IPS-18a (cell line): ENCODE results near the gene YTHDF1.

ENCODE experiments used
- H3K27ac ChIP-seq: one replicate; pipeline ENCODE4 v1.5.1; 2013; ENCODE audit warnings: low read length
- H3K27me3 ChIP-seq: one replicate; pipeline ENCODE4 v1.6.1; 2013; ENCODE audit warnings: mild to moderate bottlenecking, low read length; ENCODE audit not compliant: control insufficient read depth, insufficient read depth
- H3K36me3 ChIP-seq: one replicate; pipeline ENCODE4 v1.6.1; 2013; ENCODE audit warnings: low read depth, low read length; ENCODE audit not compliant: control insufficient read depth
- H3K4me1 ChIP-seq: one replicate; pipeline ENCODE4 v1.6.1; 2013; ENCODE audit warnings: low read depth, low read length; ENCODE audit not compliant: control insufficient read depth
- H3K4me3 ChIP-seq: one replicate; pipeline ENCODE4 v1.5.1; 2013; ENCODE audit warnings: low read length
- H3K9ac ChIP-seq: one replicate; pipeline ENCODE4 v1.6.1; 2013; ENCODE audit warnings: mild to moderate bottlenecking, low read length, moderate library complexity
- H3K9me3 ChIP-seq: one replicate; pipeline ENCODE4 v1.6.1; 2013; ENCODE audit warnings: low read depth, low read length; ENCODE audit not compliant: control insufficient read depth

Gene YTHDF1

GRCh38 chr20:63234693-63235398 is 18.9 kb upstream of the YTHDF1 start:
- Histone ChIP-seq H3K9ac (no peak overlapping the region), H3K36me3 (no peaks in the 10 kb centered on the region), H3K27me3 (peaks cover 8% of the 10 kb centered on the region), H3K27ac (no peak overlapping the region), H3K9me3 (no peaks in the 10 kb centered on the region), H3K4me1 (peaks cover 13% of the 10 kb centered on the region), H3K4me3 (peak overlapping the region; percentile 32)

- peaks cover 21% of the 10 kb centered on the region for H3K4me1 ChIP-seq
- H3K9ac ChIP-seq: no peak overlapping the region
- H3K27me3 ChIP-seq: peaks cover 15% of the 10 kb centered on the region
- H3K4me3 ChIP-seq: no peak overlapping the region
- no peaks in the 10 kb centered on the region for H3K36me3 ChIP-seq
- no peaks in the 10 kb centered on the region for H3K9me3 ChIP-seq
- H3K27ac ChIP-seq: no peak overlapping the region
These were observed 18.0 kb upstream of the YTHDF1 start for GRCh38 chr20:63233924-63234323.

GRCh38 chr20:63233061-63233344 is 17.1 kb upstream of the YTHDF1 start:
- H3K4me1 ChIP-seq: peaks cover 26% of the 10 kb centered on the region
- no peaks in the 10 kb centered on the region for H3K9me3 ChIP-seq

GRCh38 chr20:63232235-63233060 is 16.5 kb upstream of the YTHDF1 start:
- Histone ChIP-seq H3K4me1 (peaks cover 26% of the 10 kb centered on the region), H3K27ac (no peak overlapping the region), H3K9me3 (no peaks in the 10 kb centered on the region), H3K4me3 (no peak overlapping the region), H3K27me3 (peaks cover 15% of the 10 kb centered on the region), H3K9ac (no peak overlapping the region), H3K36me3 (no peaks in the 10 kb centered on the region)

More at GRCh38 chr20:63233061-63233344, 17.1 kb upstream of the YTHDF1 start:
- Histone ChIP-seq H3K36me3 (no peaks in the 10 kb centered on the region), H3K4me3 (no peak overlapping the region), H3K9ac (no peak overlapping the region), H3K27me3 (peaks cover 15% of the 10 kb centered on the region), H3K27ac (no peak overlapping the region)

- Histone ChIP-seq H3K36me3 (no peaks in the 10 kb centered on the region), H3K9ac (no peak overlapping the region), H3K27me3 (peaks cover 15% of the 10 kb centered on the region), H3K4me3 (no peak overlapping the region), H3K4me1 (peaks cover 26% of the 10 kb centered on the region), H3K27ac (no peak overlapping the region), H3K9me3 (no peaks in the 10 kb centered on the region)
These were observed 14.9 kb upstream of the YTHDF1 start for GRCh38 chr20:63230800-63231268.

- Histone ChIP-seq H3K27ac (no peak overlapping the region), H3K4me3 (no peak overlapping the region), H3K27me3 (peaks cover 15% of the 10 kb centered on the region), H3K4me1 (peaks cover 22% of the 10 kb centered on the region), H3K9ac (no peak overlapping the region), H3K9me3 (no peaks in the 10 kb centered on the region), H3K36me3 (no peaks in the 10 kb centered on the region)
These were observed 12.9 kb upstream of the YTHDF1 start for GRCh38 chr20:63228806-63229205.

- H3K4me1 ChIP-seq: peaks cover 22% of the 10 kb centered on the region
- H3K27me3 ChIP-seq: peaks cover 15% of the 10 kb centered on the region
- no peak overlapping the region for H3K4me3 ChIP-seq
- no peaks in the 10 kb centered on the region for H3K36me3 ChIP-seq
- H3K27ac ChIP-seq: no peak overlapping the region
- no peak overlapping the region for H3K9ac ChIP-seq
- H3K9me3 ChIP-seq: no peaks in the 10 kb centered on the region
These were observed 11.3 kb upstream of the YTHDF1 start for GRCh38 chr20:63227260-63227659.

GRCh38 chr20:63226042-63226943 is 10.4 kb upstream of the YTHDF1 start:
- Histone ChIP-seq H3K4me1 (peaks cover 22% of the 10 kb centered on the region), H3K27ac (no peak overlapping the region), H3K9ac (no peak overlapping the region), H3K9me3 (no peaks in the 10 kb centered on the region), H3K4me3 (no peak overlapping the region), H3K27me3 (peaks cover 11% of the 10 kb centered on the region), H3K36me3 (no peaks in the 10 kb centered on the region)

GRCh38 chr20:63225082-63225454 is 9.1 kb upstream of the YTHDF1 start:
- Histone ChIP-seq H3K4me3 (no peak overlapping the region), H3K4me1 (peaks cover 16% of the 10 kb centered on the region), H3K9ac (no peak overlapping the region), H3K27me3 (peaks cover 9% of the 10 kb centered on the region), H3K27ac (no peak overlapping the region), H3K36me3 (no peaks in the 10 kb centered on the region), H3K9me3 (no peaks in the 10 kb centered on the region)

GRCh38 chr20:63224412-63225081 is 8.6 kb upstream of the YTHDF1 start:
- Histone ChIP-seq H3K27me3 (peaks cover 4% of the 10 kb centered on the region), H3K4me1 (peaks cover 12% of the 10 kb centered on the region), H3K36me3 (no peaks in the 10 kb centered on the region), H3K9ac (no peak overlapping the region), H3K4me3 (no peak overlapping the region), H3K27ac (no peak overlapping the region), H3K9me3 (no peaks in the 10 kb centered on the region)

- Histone ChIP-seq H3K9ac (no peak overlapping the region), H3K9me3 (no peaks in the 10 kb centered on the region), H3K27ac (no peak overlapping the region), H3K4me3 (no peak overlapping the region), H3K4me1 (peaks cover 5% of the 10 kb centered on the region), H3K36me3 (no peaks in the 10 kb centered on the region), H3K27me3 (no peaks in the 10 kb centered on the region)
These were observed 7.9 kb upstream of the YTHDF1 start for GRCh38 chr20:63223826-63224207.
